Parathyroid adenoma (tissue), 2 donors: ENCODE data around the gene SOCS3.
A peak's percentile ranks its signal among the peaks of the same experiment; 100 is the strongest.

ENCODE experiments used
- H2AFZ ChIP-seq: fragments of 300-600 bp; sonication (generic); one replicate; pipeline ENCODE4 v1.7.0; 2017; ENCODE audit warnings: antibody characterized with exemption, mild to moderate bottlenecking
- H3K27ac ChIP-seq: fragments of 300-600 bp; sonication (generic); one replicate; pipeline ENCODE4 v1.7.0; 2017
- H3K27me3 ChIP-seq: fragments of 300-600 bp; sonication (generic); one replicate; pipeline ENCODE4 v1.7.0; 2017; ENCODE audit warnings: low read length; ENCODE audit not compliant: control insufficient read depth, insufficient read depth
- H3K36me3 ChIP-seq: fragments of 300-600 bp; sonication (generic); one replicate; pipeline ENCODE4 v1.7.0; 2017; ENCODE audit warnings: low read length; ENCODE audit not compliant: control insufficient read depth, insufficient read depth
- H3K4me1 ChIP-seq: fragments of 300-600 bp; sonication (generic); one replicate; pipeline ENCODE4 v1.7.0; 2017; ENCODE audit warnings: control low read depth
- H3K4me2 ChIP-seq: fragments of 300-600 bp; sonication (generic); one replicate; pipeline ENCODE4 v1.7.0; 2017; ENCODE audit warnings: low read length
- H3K4me3 ChIP-seq: fragments of 300-600 bp; sonication (generic); one replicate; pipeline ENCODE4 v1.7.0; 2017; ENCODE audit warnings: low read depth, low read length
- H3K79me2 ChIP-seq: fragments of 300-600 bp; sonication (generic); one replicate; pipeline ENCODE4 v1.7.0; 2017; ENCODE audit warnings: control low read depth
- H3K9ac ChIP-seq: fragments of 300-600 bp; sonication (generic); one replicate; pipeline ENCODE4 v1.7.0; 2017; ENCODE audit warnings: mild to moderate bottlenecking
- H3K9me3 ChIP-seq: fragments of 300-600 bp; sonication (generic); one replicate; pipeline ENCODE4 v1.7.0; 2017; ENCODE audit warnings: low read length; ENCODE audit not compliant: control insufficient read depth
- CTCF ChIP-seq: fragments of 300-600 bp; sonication (generic); IDR thresholded peaks from one replicate; pipeline ENCODE4 v1.7.0; 2017; ENCODE audit warnings: antibody characterized with exemption, mild to moderate bottlenecking
- donor health status: primary hyperparathyroidism.

The SOCS3 gene

GRCh38 chr17:78372841-78373240 lies 13.0 kb upstream of the SOCS3 start:
- no peak for TF ChIP-seq CTCF
- Histone ChIP-seq H3K36me3 (no peaks in the 10 kb centered on the region), H3K27ac (no peak overlapping the region)

DNA sequence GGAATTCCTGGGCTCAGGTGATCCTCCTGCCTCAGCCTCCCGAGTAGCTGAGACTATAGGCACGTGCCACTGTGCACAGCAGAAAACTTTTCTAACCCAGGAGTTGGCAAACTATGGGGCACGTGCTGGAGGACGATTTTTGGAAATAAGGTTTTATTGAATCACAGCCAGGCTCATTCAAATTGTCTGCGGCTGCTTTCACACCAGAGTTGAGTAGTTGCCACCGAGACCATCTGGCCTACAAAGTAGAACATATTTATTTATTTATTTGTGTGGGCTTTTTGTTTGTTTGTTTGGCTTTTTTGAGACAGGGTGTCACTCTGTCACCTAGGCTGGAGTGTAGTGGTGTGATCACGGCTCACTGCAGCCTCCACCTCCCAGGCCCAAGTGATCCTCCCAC lies 11.2 kb upstream of the SOCS3 start:
- H3K9ac ChIP-seq: no peak overlapping the region
- peaks cover 6% of the 10 kb centered on the region for H3K4me1 ChIP-seq
- no peaks in the 10 kb centered on the region for H3K79me2 ChIP-seq
- H3K27ac ChIP-seq: no peak overlapping the region
- H2AFZ ChIP-seq: no peak overlapping the region
- TF ChIP-seq CTCF: no peak
- no peak overlapping the region for H3K4me3 ChIP-seq
- no peaks in the 10 kb centered on the region for H3K36me3 ChIP-seq
- no peaks in the 10 kb centered on the region for H3K9me3 ChIP-seq
- H3K27me3 ChIP-seq: no peaks in the 10 kb centered on the region
- no peak overlapping the region for H3K4me2 ChIP-seq

More at GRCh38 chr17:78372841-78373240, 13.0 kb upstream of the SOCS3 start:
- Histone ChIP-seq H3K27me3 (no peaks in the 10 kb centered on the region), H3K4me3 (no peak overlapping the region), H3K4me1 (peaks cover 6% of the 10 kb centered on the region), H3K9me3 (no peaks in the 10 kb centered on the region), H2AFZ (no peak overlapping the region), H3K9ac (no peak overlapping the region), H3K4me2 (no peak overlapping the region), H3K79me2 (no peaks in the 10 kb centered on the region)

- no peaks in the 10 kb centered on the region for H3K36me3 ChIP-seq
Observed at GRCh38 chr17:78369791-78370381, 10.0 kb upstream of the SOCS3 start.

DNA sequence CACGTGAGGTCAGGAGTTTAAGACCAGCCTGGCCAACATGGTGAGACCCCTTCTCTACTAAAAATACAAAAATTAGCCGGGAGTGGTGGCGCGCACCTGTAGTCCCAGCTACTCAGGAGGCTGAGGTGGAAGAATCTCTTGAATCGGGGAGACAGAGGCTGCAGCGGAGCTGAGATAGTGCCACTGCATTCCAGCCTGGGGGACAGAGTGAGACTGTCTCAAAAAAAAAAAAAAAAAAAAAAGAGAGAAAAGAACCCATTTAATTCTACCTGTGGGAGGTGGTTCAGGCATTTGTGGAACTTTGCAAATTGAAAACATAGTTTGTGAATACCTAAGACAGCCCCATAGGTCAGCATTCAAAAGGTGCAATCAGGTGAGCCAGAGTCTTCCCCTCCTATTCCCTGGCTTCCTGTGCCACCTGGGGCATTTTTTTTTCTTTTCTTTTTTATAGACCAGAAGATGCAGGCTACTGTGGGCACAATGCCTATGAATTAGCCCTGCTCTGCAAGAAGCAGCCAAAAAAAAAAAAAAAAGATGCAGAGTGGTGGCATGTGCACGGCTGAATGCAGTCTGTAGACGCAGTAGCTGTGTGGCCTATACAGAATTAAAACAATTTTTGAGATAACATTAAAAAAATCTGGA lies 9.1 kb upstream of the SOCS3 start:
- no peak overlapping the region for H2AFZ ChIP-seq
- TF ChIP-seq CTCF: no peak
- H3K36me3 ChIP-seq: no peaks in the 10 kb centered on the region
- no peaks in the 10 kb centered on the region for H3K9me3 ChIP-seq
- H3K27ac ChIP-seq: no peak overlapping the region
- no peaks in the 10 kb centered on the region for H3K4me1 ChIP-seq
- no peaks in the 10 kb centered on the region for H3K27me3 ChIP-seq
- no peak overlapping the region for H3K9ac ChIP-seq
- H3K4me3 ChIP-seq: no peak overlapping the region
- no peak overlapping the region for H3K4me2 ChIP-seq
- H3K79me2 ChIP-seq: no peaks in the 10 kb centered on the region

More at GRCh38 chr17:78369791-78370381, 10.0 kb upstream of the SOCS3 start:
- no peak overlapping the region for H3K4me2 ChIP-seq
- no peak overlapping the region for H3K9ac ChIP-seq
- H2AFZ ChIP-seq: peak overlapping the region; percentile 67
- peak overlapping the region; percentile 36 for H3K27ac ChIP-seq
- peaks cover 5% of the 10 kb centered on the region for H3K4me1 ChIP-seq
- H3K4me3 ChIP-seq: no peak overlapping the region
- no peak for TF ChIP-seq CTCF
- H3K9me3 ChIP-seq: no peaks in the 10 kb centered on the region
- no peaks in the 10 kb centered on the region for H3K27me3 ChIP-seq
- no peaks in the 10 kb centered on the region for H3K79me2 ChIP-seq

DNA sequence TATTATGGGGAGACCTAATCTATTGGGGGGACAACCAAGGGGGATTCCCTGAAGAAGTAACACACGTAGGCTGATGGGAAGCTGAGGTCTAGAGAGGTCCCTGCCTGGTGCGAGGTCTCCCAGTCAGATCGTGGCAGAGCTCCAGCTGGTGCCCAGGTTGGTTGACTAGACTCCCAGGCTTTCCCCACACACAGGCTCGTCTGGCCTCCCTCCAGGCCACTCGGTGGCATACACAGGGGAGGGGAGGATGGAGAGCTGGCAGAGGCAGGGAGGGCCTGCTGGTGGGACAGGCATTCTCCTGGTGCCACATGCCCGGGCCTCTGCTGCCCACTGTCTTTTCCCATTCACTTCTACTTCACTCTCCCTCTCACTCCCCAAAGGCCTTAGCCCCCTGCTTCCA lies 8.5 kb upstream of the SOCS3 start:
- no peak overlapping the region for H3K4me2 ChIP-seq
- H3K27ac ChIP-seq: no peak overlapping the region
- no peaks in the 10 kb centered on the region for H3K36me3 ChIP-seq
- H3K9me3 ChIP-seq: no peaks in the 10 kb centered on the region
- TF ChIP-seq CTCF: no peak
- H3K9ac ChIP-seq: no peak overlapping the region
- H3K4me1 ChIP-seq: no peaks in the 10 kb centered on the region
- H3K27me3 ChIP-seq: no peaks in the 10 kb centered on the region
- H3K4me3 ChIP-seq: no peak overlapping the region
- H3K79me2 ChIP-seq: no peaks in the 10 kb centered on the region
- H2AFZ ChIP-seq: no peak overlapping the region
